Measurements from ENCODE around the gene KIAA0930.

GRCh38 chr22:45251825-45252224, 11.1 kb upstream of the KIAA0930 start:
- TF ChIP-seq CTCF (IDR thresholded peaks at IDR 0.05) (no peak), POLR2A (IDR thresholded peaks at IDR 0.05) (no peak)
